NCI-H446 treated with DMSO at 0.1 percent for 48 hours (cell line): ENCODE results near the gene CYB561.

ENCODE experiments used
- DNase-seq: peaks from one replicate; lab custom pipeline; 2025; lab: John Stamatoyannopoulos, UW

Gene CYB561

GRCh38 chr17:63451150-63451549, 5.0 kb upstream of the CYB561 start:
- DNase-seq: no peak

DNA sequence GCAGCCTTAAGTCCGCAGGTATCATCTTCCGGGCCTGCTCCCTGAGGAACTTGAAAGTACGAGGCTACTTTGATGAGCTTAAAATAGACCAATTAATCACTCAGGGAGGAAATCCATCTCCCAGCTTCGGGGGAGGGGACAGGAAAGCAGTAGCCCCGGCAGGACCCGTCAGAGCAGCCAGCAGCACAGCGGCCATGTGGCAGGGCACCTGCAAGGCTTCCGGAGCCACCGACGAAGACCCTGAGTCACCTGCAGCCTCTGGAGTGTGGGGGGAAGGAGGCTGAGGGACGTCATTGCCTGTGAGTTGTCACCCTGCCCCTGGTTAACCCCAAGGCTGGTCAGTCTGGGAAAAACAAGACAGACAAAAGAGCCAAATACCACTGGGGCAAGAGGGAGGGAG, 4.4 kb upstream of the CYB561 start:
- no peak for DNase-seq

DNA sequence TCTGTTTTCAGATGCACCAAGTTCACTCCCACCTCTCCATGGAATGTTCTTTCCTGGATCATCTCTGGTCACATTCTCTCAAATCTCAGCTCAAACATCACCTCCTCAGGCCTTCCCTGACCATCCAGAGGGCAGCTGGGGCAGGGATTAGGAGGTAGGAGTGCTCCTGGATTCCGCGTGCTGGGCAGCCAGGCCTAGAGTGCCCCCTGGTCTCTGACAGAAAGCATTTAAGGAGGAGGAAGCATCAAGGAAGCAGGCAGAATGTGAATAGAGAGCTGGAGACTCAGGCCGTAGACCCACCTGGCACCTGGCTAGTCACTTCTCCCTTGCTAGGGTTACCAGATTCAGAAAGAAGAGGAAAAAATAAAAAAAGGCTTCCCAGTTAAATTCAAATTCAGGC, 2.5 kb upstream of the CYB561 start:
- no peak for DNase-seq

DNA sequence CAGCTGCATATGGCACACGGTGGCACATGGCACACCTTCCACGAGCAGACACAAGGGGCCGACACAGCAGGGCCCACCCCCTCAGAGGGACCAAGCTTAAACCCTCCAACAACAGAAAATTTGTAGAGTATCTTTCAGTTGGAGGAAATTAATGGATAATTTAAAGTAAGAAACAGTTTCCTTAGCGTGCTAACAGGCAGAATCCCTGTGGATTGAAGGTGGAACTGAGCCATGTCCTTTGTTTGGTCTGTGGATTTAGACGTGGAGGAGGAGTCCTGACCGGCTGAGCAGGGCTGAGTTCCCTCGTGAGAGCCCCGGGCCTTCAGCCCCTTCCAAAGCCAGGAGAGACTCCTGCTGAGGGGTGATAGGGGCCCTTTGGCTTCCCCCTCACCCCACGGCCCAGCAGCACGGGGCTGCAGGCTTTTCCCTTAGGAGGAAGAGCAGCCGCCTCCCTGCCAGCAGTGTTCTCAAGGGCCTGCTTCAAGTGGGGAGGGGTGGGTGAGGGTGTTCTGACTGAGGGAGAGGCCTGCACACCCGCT, 1.4 kb upstream of the CYB561 start:
- DNase-seq: no peak

- no peak for DNase-seq
Observed at GRCh38 chr17:63446753-63447470, 806 bp upstream of the CYB561 start.

GRCh38 chr17:63445571-63445953, 544 bp downstream of the CYB561 start:
- DNase-seq: no peak

- no peak for DNase-seq
Observed at GRCh38 chr17:63445065-63445464, 1.0 kb downstream of the CYB561 start.

DNA sequence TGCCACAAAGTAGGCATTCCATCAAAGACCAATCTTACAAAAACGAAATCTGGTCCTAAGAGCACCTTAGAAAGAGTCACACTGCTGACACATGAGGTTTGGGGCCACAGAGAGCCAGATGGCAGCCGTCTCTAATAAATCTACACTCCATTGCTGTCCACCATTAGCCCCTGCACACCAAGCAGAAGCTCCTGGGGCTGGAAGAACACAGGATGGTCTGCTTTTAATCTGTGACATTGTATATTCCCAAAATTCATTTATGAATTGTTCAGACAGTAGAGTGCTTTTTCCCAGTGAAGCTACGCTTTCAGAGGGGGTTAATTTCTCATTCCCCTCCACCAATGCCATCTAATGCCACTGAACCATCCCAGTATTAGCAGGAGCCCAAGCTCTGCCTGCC, 1.6 kb downstream of the CYB561 start:
- no peak for DNase-seq

- DNase-seq: no peak
Observed at GRCh38 chr17:63443053-63443452, 3.1 kb downstream of the CYB561 start.

DNA sequence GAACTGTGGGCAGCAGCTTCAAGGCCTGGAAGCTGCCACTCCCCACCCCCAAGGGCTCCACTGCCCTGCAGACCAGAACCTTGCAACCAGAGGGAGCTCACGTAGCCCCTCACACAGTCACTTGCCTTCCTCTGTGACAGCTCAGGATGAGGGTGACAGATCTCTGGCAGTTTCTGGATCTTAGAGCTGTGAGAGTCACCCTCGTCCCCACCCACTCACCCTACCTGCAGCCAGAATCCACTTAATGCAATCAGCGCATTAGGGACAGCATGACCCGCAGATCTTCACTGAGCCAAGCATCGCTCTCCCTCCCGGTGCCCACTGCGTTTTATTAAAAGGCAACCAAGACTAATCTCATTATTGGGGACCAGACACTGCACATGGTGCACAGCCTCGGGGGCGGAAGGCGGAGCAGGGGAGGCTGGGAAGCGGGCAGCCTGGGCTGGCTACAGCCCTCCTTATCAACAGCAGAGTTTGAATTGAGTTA, 3.5 kb downstream of the CYB561 start:
- DNase-seq: no peak

- no peak for DNase-seq
Observed at GRCh38 chr17:63442074-63442473, 4.0 kb downstream of the CYB561 start.

DNA sequence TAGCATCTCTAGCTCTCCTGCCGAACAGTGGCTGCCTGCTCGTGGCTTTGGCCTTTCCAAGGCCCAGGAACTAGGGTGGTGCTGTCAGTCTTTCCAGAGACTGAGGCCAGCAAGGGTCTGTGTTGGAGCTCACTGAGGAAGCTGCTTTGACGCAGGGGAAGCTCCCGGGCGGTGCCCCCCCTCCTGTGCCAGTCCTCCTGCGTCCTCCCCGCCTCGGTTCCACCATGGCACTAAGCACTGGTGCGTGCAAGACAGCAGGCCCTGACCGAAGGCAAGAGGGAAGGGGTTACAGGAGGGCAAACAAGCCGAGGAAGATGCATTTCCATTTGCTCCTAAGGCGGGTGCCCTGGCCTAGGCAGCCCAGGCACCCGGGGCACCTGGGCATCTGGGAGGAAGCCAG, 4.5 kb downstream of the CYB561 start:
- DNase-seq: no peak

- DNase-seq: no peak
Observed at GRCh38 chr17:63440770-63441335, 5.3 kb downstream of the CYB561 start.

GRCh38 chr17:63440127-63440769, 5.9 kb downstream of the CYB561 start:
- DNase-seq: no peak

GRCh38 chr17:63439687-63440086, 6.4 kb downstream of the CYB561 start:
- DNase-seq: no peak

DNA sequence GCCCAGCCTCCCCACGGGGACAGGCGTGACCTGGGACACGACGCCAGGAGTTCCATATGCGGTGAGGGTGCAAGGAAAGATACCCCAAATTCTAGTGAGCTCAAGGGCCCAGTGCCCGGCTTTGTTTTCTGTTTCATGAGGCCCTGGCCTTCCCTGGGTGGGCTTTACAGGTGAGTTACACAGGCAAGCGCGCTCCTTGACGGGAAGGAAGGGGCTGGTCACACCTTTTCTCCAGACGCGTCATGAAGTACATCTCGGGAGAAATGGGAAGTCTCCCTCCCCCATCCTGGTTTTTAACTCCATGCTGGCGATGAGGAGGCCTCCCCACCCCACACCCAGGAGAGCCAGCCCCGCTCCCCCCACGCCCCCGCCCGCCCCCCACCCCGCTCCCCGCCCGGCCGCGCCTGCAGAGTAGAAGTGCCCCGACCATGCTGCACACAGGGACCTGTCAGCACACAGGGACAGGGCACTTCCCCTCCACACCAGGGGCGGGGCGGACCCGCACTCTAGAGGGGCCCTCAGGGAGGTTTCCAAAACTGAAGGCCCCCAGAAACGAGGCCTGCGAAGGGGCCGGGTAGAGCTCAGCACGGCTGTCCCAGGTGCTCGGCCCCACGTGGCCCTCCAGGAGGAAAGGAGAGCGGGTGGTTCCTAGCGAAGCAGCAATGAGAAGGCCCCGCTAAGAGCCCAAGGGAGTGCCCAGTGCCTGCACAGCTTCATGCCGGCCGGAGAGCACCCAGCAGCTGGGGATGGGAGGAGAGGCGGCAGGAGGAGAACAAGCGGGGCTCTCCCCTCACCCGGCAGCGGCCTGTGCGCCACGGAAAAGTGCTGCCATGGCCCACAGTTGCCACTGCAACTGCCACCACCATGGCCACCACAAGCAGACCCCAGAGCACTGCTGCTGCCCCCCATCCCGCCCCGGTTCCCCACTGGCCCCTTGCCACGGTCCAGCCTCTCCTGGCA, 7.7 kb downstream of the CYB561 start:
- DNase-seq: no peak

GRCh38 chr17:63437287-63438091, 8.6 kb downstream of the CYB561 start:
- no peak for DNase-seq

- no peak for DNase-seq
Observed at GRCh38 chr17:63436523-63437110, 9.5 kb downstream of the CYB561 start.

- DNase-seq: no peak
Observed at GRCh38 chr17:63435681-63436522, 10.2 kb downstream of the CYB561 start.
